Cardiac muscle cell (in vitro differentiated cells and primary cell): ENCODE data around the gene ATAD3B. TPM values are rescaled to one million over a fixed set of nuclear protein-coding genes. Genes with fewer than 3 reads are reported as not detected.
"Not testable (repeated sequence)": the region's sequence is repeated elsewhere in the genome, so short reads cannot be mapped to it uniquely, and the experiment has no call there.

ENCODE experiments used
- DNase-seq, 2 donors: peaks; one replicate each; pipeline versions ENCODE4 v3.0.0 to v3.0.0-alpha.2; 2010 to 2017; ENCODE audit warnings: low read depth in 1 of 2, low spot score in 1 of 2
- H3K27ac ChIP-seq: fragments of 200-600 bp; sonication (generic); 2 replicates; pipeline ENCODE4 v1.5.1; 2016
- H3K27me3 ChIP-seq: fragments of 200-600 bp; sonication (generic); 2 replicates; pipeline ENCODE4 v1.6.0; 2016; ENCODE audit warnings: control low read depth
- H3K36me3 ChIP-seq: fragments of 200-600 bp; sonication (generic); 2 replicates; pipeline ENCODE4 v1.5.1; 2016; ENCODE audit warnings: control low read depth
- H3K4me1 ChIP-seq: fragments of 200-600 bp; sonication (generic); 2 replicates; pipeline ENCODE4 v1.8.1; 2017; ENCODE audit warnings: low read depth, mild to moderate bottlenecking, mixed run types
- H3K4me3 ChIP-seq: fragments of 200-600 bp; sonication (generic); 2 replicates; pipeline ENCODE4 v1.5.1; 2016; ENCODE audit warnings: mild to moderate bottlenecking
- H3K9me3 ChIP-seq: fragments of 200-600 bp; sonication (generic); 2 replicates; pipeline ENCODE4 v1.5.1; 2017; ENCODE audit warnings: low read depth, mild to moderate bottlenecking, control low read depth
- polyA plus RNA-seq: library from polyadenylated mRNA; unstranded; fragments of >200 nt; fragmentation: Nextera tagmentation; extraction: Ambion mirVana; gene quantifications from 2 replicates; pipeline ENCODE4 v1.2.1, GENCODE V29; 2016
- total RNA-seq: library from RNA; depleted of rRNA; stranded (reverse); fragments of >200 nt; gene quantifications from 2 replicates; pipeline ENCODE4 v1.2.3, GENCODE V29; 2016
- TF ChIP-seq, protein P1 (sequence below): IDR thresholded peaks from 2 replicates; pipeline ENCODE4 v1.5.1; 2012; ENCODE audit warnings: low read depth, mild to moderate bottlenecking, low read length

Gene ATAD3B
- total and polyA plus RNA-seq, 2 experiments from 2014 or later: 30.2 to 37.4 TPM

- DNase-seq: peak; percentile 98 to 99
- Histone ChIP-seq H3K27ac (peak within 1 kb of the TSS; percentile 84), H3K4me3 (peak within 1 kb of the TSS; percentile 55), H3K36me3 (peaks cover 2% of the 10 kb centered on the region), H3K4me1 (peaks cover 3% of the 10 kb centered on the region), H3K9me3 (no peaks in the 10 kb centered on the region), H3K27me3 (no peaks in the 10 kb centered on the region)
- TF ChIP-seq, protein P1, sequence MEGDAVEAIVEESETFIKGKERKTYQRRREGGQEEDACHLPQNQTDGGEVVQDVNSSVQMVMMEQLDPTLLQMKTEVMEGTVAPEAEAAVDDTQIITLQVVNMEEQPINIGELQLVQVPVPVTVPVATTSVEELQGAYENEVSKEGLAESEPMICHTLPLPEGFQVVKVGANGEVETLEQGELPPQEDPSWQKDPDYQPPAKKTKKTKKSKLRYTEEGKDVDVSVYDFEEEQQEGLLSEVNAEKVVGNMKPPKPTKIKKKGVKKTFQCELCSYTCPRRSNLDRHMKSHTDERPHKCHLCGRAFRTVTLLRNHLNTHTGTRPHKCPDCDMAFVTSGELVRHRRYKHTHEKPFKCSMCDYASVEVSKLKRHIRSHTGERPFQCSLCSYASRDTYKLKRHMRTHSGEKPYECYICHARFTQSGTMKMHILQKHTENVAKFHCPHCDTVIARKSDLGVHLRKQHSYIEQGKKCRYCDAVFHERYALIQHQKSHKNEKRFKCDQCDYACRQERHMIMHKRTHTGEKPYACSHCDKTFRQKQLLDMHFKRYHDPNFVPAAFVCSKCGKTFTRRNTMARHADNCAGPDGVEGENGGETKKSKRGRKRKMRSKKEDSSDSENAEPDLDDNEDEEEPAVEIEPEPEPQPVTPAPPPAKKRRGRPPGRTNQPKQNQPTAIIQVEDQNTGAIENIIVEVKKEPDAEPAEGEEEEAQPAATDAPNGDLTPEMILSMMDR: no peak
These were observed 40.1 kb downstream of the ATAD3B start, which contains the start of gene ATAD3A for GRCh38 chr1:1511533-1512285. Gene ATAD3A (plus strand): TSS chr1:1512162. CDS start chr1:1512269, 107 bp downstream.

GRCh38 chr1:1512425-1512824 lies 40.9 kb downstream of the ATAD3B start:
- H3K27me3 ChIP-seq, DNase-seq, H3K4me1 ChIP-seq, H3K9me3 ChIP-seq, H3K36me3 ChIP-seq: not testable (repeated sequence)
- peak overlapping the region; percentile 55 for H3K4me3 ChIP-seq
- H3K27ac ChIP-seq: peak overlapping the region; percentile 84

- H3K27me3 ChIP-seq, H3K36me3 ChIP-seq, DNase-seq, H3K4me3 ChIP-seq, H3K27ac ChIP-seq, H3K4me1 ChIP-seq, H3K9me3 ChIP-seq: not testable (repeated sequence)
These were observed 42.1 kb downstream of the ATAD3B start for GRCh38 chr1:1513675-1514074.

- not testable (repeated sequence) for H3K9me3 ChIP-seq, DNase-seq, H3K4me1 ChIP-seq, H3K36me3 ChIP-seq, H3K27me3 ChIP-seq, H3K4me3 ChIP-seq, H3K27ac ChIP-seq
These were observed 42.8 kb downstream of the ATAD3B start for GRCh38 chr1:1514376-1514775.

DNA sequence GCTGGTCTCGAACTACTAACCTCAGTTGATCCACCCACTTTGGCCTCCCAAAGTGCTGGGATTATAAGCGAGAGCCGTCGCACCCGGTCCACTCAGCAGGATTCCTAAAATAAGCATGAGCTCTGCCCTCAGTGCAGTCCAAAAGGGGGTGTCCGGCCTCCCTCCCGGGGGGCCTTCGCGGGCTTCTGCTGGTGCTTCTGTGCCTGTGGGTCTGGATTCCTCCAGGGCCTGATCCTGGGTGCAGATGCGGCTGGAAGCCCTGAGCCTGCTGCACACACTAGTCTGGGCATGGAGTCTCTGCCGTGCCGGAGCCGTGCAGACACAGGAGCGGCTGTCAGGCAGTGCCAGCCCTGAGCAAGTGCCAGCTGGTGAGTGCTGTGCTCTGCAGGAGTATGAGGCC lies 45.4 kb downstream of the ATAD3B start:
- H3K4me3 ChIP-seq, H3K27me3 ChIP-seq, H3K4me1 ChIP-seq, H3K27ac ChIP-seq, H3K36me3 ChIP-seq, DNase-seq, H3K9me3 ChIP-seq: not testable (repeated sequence)

- Histone ChIP-seq H3K4me3 (no peak overlapping the region), H3K4me1 (no peaks in the 10 kb centered on the region), H3K36me3 (peaks cover 5% of the 10 kb centered on the region), H3K27me3 (no peaks in the 10 kb centered on the region), H3K9me3 (no peaks in the 10 kb centered on the region), H3K27ac (no peak overlapping the region)
- DNase-seq: no peak
- TF ChIP-seq, protein P1: no peak
These were observed 46.5 kb downstream of the ATAD3B start for GRCh38 chr1:1517973-1518620.

- H3K4me1 ChIP-seq, H3K27me3 ChIP-seq, H3K36me3 ChIP-seq, DNase-seq, H3K27ac ChIP-seq, H3K4me3 ChIP-seq, H3K9me3 ChIP-seq: not testable (repeated sequence)
These were observed 47.0 kb downstream of the ATAD3B start for GRCh38 chr1:1518621-1519007.

DNA sequence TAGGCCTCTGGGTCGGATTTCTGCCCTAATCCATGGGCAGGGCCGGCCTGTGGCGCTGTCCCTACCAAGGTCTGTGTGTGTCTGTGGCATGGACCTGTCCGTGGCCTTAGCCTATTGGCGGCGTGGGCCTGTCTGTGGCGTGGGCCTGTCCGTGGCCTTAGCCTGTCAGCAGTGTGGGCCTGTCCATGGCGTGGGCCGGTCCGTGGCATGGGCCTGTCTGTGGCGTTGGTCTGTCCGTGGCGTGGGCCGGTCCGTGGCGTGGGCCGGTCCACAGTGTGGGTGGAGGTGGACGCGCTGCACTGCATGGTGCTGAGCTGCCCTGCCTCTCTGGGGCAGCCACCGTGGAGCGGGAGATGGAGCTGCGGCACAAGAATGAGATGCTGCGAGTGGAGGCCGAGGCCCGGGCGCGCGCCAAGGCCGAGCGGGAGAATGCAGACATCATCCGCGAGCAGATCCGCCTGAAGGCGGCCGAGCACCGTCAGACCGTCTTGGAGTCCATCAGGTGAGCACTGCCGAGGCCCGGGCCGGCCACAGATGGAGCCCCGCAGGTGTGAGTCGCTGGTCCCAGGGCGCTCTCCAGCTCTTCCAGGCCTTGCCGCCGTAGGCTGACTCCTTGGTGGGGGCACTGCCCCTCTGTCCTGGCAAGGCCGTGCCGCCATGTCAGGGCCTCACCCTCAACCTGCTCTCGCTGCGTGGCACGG lies 48.4 kb downstream of the ATAD3B start:
- not testable (repeated sequence) for H3K4me1 ChIP-seq, H3K36me3 ChIP-seq, H3K9me3 ChIP-seq, H3K27ac ChIP-seq, H3K27me3 ChIP-seq, DNase-seq, H3K4me3 ChIP-seq
